Hematopoietic multipotent progenitor cell (in vitro differentiated cells): ENCODE data around the gene WAC. TPM values are rescaled to one million over a fixed set of nuclear protein-coding genes. Genes with fewer than 3 reads are reported as not detected.
"Not testable (repeated sequence)": the region's sequence is repeated elsewhere in the genome, so short reads cannot be mapped to it uniquely, and the experiment has no call there.

Experiments
- DNase-seq, 3 donors: peaks; one replicate each; pipeline ENCODE4 v3.0.0-alpha.2; 2011 to 2015; ENCODE audit warnings: low read depth in 2 of 3, low spot score in 2 of 3
- total RNA-seq: library from RNA; depleted of rRNA; stranded (reverse); fragments of >200 nt; gene quantifications from one replicate; pipeline ENCODE4 v1.2.3, GENCODE V29; 2012

Gene WAC
- total RNA-seq, 1 donor = 66.2 TPM

- no peak for DNase-seq
Measured at GRCh38 chr10:28560617-28561016, 27.7 kb downstream of the WAC start.

- DNase-seq = no peak
Measured at GRCh38 chr10:28561531-28561930, 28.6 kb downstream of the WAC start.

DNA sequence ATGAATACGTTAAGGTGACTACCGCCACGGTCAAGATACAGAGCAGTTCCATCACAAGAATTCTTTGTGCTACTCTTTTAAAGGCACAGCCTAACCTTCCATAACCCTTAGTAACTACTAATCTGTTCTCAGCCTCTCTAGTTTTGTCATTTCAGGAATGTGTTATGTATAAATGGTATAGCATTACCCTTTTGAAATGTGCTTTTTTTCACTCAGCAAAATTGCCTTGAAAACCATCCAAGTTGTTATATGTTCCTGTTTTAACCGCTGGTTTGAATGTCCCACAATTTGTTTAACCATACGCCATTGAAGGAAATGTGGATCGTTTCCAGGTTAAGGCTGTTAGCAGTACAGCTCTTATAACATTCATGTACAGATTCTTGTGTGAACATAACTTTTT lies 32.0 kb downstream of the WAC start:
- DNase-seq = no peak

DNA sequence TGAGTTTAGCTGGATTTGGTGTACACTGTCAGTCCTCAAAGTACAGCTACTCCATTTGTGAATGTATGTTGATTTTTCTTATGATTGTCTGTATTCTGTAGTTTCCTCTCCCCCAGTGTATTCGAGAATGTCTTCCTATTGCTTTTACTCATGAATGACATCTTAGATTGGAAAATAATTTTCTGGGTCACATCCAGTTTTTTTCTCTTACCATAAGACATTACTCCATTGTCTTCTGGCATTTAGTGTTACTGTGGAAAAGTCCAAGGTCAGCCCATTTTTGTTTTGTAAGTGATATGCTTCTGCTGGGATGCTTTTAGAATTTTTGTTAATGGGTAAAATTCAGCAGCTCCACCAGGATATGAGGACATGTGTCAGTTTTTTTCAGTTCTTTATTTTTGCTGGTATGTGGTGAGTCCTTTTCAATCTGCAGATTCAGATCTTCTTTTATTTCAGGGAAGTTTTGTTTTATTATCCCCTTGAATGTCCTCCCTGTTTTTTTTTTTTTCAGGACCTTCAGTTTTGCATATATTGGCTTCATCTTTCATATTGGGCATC lies 33.6 kb downstream of the WAC start:
- no peak for DNase-seq

DNA sequence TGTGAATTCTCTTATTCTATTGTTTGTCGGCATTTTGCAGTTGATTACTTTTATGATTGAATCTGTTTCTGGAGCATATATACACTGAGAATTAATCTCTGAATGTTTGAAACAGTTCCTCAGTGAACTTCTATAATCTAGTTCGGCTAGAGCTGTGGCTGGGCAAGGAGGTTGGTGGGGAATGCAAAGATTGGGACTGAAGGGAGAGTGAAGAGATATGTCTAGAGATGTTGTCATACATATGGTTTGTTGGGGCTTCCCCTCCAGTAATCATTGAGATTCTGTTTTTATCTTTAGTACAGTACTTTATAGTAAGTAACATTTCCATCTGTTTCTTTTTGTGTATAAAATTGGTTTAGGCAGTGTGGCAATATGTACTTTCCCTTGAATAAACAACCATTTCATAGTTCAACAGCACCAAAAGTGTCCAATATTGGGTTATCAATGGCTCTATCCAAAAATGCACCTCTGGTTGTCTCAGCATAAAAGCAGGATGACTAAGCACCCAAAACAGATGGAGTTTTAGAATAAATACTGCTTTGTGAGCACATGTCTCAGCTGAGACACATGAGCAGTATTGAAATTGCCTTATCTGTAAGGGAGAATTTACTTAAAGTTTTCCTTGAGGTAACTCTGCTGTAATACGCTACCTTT lies 36.7 kb downstream of the WAC start:
- no peak for DNase-seq

DNA sequence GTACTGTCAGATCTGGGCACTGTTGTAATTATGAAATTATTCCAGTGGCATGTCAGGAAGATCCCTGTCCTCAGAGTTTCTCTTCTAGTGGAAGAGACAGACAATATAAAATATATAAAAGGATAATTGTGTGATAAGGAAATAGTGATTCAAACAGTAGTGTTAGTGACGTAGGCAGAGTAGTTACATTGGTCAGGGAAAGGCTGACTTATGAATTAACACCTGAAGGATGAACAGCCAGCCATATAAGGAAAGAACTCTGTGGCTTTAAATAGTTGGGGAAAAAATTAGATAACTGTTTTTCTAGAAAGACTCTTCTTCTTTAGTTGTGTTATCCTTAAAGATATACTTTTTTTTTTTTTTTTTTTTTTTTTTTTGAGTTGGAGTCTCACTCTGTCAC lies 37.7 kb downstream of the WAC start:
- DNase-seq = no peak

GRCh38 chr10:28571265-28571664 lies 38.3 kb downstream of the WAC start:
- no peak for DNase-seq

- DNase-seq = not testable (repeated sequence)
Measured at GRCh38 chr10:28574214-28574613, 41.3 kb downstream of the WAC start.

GRCh38 chr10:28575852-28576251 lies 42.9 kb downstream of the WAC start:
- DNase-seq = no peak

- no peak for DNase-seq
Measured at GRCh38 chr10:28577506-28577905, 44.6 kb downstream of the WAC start.

DNA sequence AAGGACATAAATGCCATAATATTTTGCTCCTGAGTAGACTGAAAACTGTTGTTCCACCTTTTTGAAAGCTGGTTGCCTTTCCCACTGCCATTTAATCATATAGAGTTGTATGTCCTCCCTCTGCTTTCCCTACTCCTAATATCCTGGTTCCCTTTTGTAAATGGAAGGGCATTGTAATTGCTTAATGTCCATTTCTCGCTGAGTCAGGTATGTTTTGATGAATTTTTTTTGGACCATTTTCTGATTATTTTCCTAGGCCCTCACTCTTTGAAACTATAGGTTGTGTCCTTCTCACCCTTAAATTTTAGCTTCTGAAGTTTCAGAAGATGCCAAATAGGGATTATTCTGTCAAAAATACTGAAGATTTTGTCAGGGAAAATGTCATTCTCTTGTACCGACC lies 45.5 kb downstream of the WAC start:
- DNase-seq = no peak

- no peak for DNase-seq
Measured at GRCh38 chr10:28580825-28581224, 47.9 kb downstream of the WAC start.

DNA sequence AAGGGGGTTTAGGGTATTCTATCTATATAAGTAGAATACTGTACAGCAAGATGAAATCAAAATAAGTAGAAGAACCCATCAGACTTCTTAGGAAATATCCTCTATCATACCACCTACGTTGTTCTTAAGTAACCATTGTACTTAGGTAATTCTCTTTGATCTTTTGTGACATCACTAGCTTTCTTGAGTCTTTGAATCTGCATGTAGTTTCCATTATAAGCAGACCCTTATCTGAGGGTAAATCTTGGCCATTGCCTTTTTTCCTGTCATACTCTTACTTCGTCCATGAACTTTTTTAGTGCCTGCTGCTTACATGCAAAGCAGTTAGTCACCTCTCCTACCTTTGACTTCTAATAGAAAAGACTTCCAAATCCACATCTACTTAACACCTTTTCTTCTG lies 49.0 kb downstream of the WAC start:
- no peak for DNase-seq

DNA sequence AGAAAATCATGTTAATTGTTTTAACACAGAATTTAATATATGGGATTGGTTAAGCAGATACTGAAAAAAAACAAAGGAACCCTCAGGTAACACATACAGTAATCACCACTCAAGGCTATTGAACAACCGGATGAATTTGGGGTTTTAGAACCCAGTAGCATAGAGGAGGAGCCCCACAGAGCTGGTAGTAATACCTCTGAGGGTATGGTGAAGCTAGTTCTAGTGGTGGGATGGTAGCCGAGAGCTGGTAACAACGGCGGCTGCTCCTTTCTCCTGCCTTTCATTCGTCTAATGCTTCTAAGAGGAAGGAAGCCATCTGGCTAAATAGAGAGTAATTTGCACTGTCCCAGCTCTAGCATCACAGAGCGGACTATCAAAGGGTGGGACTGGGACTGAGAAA lies 52.2 kb downstream of the WAC start:
- DNase-seq = no peak

DNA sequence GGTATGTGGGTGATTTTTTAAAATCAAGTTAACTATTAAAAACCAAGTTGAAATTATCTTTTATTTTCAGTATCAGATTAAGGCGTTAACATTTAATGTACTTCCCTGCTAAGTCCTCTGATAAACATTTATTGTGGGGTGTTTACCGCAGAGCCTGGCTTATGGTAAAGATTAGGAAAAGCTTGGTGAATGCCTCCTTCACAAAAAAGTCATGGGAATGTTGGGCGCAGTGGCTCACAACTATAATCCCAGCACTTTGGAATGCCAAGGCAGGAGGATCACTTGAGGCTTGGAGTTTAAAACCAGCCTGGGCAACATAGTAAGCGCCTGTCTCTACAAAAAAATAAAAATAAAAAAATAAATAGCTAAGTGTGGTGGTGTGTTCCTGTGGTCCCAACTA lies 53.3 kb downstream of the WAC start:
- DNase-seq = no peak

DNA sequence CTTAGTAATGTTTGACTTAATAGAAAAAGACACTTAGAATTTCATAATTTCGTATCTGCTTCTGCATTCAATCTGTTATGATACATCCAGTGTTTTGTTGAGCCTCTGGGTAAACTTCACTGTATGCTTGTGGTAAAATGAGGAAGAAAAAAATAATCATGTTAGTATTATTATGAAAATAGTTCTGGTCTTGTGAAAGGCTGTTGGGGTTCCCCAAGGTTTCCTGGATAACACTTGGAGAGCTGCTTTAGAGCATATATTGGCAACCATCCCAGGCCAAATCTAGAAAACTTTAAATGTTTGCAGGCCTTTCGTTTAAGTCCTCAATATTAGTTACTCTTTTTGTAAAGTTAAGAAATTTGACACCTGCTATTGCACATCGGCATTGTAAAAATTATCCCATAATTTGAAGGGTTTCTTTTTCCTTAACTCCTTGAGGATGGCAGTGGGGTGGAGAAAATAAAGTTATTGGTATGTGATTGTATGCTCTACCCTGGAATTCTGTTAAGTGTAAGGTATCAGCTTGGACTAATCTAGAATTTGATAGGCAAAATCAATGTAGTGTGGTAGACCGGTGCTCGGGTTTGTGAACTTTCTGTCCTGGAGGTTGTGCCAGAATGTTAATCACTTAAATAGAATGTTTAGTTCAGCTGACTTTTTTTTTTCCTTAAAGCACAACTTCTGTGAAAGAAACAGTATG lies 54.5 kb downstream of the WAC start:
- DNase-seq = no peak

- DNase-seq = no peak
Measured at GRCh38 chr10:28587970-28588290, 55.0 kb downstream of the WAC start.

DNA sequence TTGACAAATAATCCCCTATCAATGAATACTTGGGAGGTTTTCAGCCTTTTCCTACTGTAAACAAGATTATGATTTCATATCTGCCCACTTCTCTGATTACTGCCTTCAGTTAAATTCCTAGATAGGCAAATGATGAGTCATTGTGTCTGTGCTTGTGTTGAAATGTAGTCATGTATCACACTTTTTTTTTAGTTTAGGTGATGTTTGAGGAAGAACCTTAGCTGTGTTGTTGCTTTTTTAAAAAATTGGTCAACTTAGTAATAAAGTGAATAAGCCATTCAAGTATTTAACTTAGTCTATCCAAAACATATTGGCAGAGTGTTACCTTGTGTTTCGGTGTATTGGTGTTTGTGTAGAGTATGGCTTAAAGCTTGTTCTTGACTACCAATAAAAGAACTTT lies 60.0 kb downstream of the WAC start:
- DNase-seq = peak in 2 of 3 donors; percentile 9 to 16

- no peak for DNase-seq
Measured at GRCh38 chr10:28593811-28594210, 60.9 kb downstream of the WAC start.

DNA sequence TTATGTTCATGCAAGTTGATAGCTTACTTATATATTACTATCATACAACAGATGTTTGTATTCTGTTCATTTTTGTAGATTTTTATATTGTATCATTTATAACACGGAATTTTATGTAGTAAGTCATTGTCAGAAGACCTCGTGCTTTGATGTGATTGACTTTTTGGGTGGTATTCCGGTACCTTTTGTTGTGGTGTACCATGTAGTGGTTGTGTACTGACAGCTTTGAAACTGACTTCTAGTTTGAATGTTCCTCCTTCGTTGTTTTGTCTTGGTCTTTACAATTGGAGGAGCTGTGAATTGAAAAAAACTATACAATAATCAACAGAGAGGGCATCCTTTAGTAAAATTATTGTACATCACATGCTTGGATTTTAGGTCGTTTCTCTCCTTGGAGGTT lies 61.5 kb downstream of the WAC start:
- no peak for DNase-seq

DNA sequence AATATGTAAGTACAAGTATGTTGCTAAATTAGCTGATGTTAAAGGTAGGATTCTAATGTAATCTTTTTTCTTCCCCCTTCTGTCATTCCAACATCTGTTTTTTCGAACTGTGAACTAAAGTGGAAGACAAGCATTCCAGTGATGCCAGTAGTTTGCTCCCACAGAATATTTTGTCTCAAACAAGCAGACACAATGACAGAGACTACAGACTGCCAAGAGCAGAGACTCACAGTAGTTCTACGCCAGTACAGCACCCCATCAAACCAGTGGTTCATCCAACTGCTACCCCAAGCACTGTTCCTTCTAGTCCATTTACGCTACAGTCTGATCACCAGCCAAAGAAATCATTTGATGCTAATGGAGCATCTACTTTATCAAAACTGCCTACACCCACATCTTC lies 62.7 kb downstream of the WAC start:
- no peak for DNase-seq

GRCh38 chr10:28600056-28600455 lies 67.1 kb downstream of the WAC start:
- DNase-seq = no peak

- DNase-seq = no peak
Measured at GRCh38 chr10:28601012-28601411, 68.1 kb downstream of the WAC start.
